Muscle of arm (tissue), 12 donors: Measurements from ENCODE around the gene IRF2BP1. TPM values are rescaled to one million over a fixed set of nuclear protein-coding genes. Genes with fewer than 3 reads are reported as not detected.
"Not testable (repeated sequence)": the region's sequence is repeated elsewhere in the genome, so short reads cannot be mapped to it uniquely, and the experiment has no call there.

ENCODE experiments used
- DNase-seq: peaks from one replicate; pipeline ENCODE4 v3.0.0-alpha.2; 2013
- polyA plus RNA-seq, 12 donors: library from polyadenylated mRNA; unstranded; fragments of 120-200 nt; gene quantifications; one replicate each; pipeline ENCODE4 v1.2.1, GENCODE V29; 2013; ENCODE audit not compliant: insufficient read length in 12 of 12

Gene IRF2BP1
- polyA plus RNA-seq, 12 donors = 8.9 to 27.3 (median 12.8) TPM; not detected in 1

GRCh38 chr19:45882652-45883585 lies 3.0 kb downstream of the IRF2BP1 start:
- DNase-seq = peak; percentile 83

GRCh38 chr19:45881909-45882528 lies 3.9 kb downstream of the IRF2BP1 start:
- DNase-seq = no peak

GRCh38 chr19:45881082-45881908 lies 4.6 kb downstream of the IRF2BP1 start:
- DNase-seq = no peak

GRCh38 chr19:45879971-45880370 lies 6.0 kb downstream of the IRF2BP1 start:
- no peak for DNase-seq

- DNase-seq = no peak
Observed at GRCh38 chr19:45879055-45879454, 6.9 kb downstream of the IRF2BP1 start.

GRCh38 chr19:45878043-45878794 lies 7.7 kb downstream of the IRF2BP1 start:
- DNase-seq = no peak

DNA sequence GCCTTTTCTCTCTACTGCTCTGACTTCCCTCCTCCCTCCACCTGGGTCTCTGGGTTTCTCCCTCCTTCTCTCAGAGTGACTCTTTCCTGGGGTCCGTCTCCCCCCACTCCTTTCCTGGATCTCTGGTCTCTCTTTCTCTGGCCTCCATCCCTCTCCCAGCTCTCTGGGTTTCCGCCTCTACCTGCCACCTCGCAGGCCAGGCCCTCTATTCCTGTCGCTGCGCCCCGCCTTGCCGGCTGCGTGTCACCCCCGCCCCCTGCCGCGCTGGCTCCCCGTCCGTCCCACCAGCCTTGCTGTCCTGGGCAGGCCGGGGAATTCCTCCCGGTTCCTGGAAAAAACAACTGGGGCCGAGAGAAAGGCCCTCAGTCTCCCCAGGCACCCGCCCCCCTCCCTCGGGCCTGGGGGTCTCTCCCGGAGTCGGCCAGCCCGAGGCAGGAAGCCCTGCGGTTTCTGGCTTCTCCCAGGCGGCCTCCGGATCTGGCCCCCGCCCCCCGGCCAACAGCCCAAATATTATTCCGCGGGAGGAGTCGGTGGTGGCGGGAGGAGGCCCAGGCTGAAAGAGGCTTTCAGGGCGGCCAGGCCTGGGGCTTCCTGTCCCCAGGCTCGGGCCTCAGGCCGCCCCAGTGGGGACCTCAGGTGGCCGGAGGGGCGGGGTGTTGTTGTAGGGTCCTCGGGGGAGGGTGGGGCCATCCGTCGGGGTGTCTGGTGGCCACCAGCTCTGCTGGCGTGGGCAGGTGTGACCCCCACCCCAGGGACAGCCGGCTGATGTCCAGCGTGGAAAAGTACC lies 9.3 kb downstream of the IRF2BP1 start:
- no peak for DNase-seq

DNA sequence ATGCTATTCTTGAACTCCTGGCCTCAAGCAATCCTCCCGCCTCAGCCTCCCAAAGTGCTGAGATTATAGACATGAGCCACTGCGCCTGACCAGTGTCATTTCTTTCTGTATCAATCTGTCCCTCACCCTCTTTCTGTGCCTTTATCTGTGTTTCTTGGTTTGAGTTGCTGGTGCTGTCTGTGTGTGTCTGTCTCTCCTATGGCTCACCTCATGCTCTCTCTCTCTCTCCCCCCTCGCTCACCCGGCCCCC lies 9.9 kb downstream of the IRF2BP1 start:
- DNase-seq = no peak

GRCh38 chr19:45874620-45874966 lies 11.3 kb downstream of the IRF2BP1 start:
- no peak for DNase-seq

DNA sequence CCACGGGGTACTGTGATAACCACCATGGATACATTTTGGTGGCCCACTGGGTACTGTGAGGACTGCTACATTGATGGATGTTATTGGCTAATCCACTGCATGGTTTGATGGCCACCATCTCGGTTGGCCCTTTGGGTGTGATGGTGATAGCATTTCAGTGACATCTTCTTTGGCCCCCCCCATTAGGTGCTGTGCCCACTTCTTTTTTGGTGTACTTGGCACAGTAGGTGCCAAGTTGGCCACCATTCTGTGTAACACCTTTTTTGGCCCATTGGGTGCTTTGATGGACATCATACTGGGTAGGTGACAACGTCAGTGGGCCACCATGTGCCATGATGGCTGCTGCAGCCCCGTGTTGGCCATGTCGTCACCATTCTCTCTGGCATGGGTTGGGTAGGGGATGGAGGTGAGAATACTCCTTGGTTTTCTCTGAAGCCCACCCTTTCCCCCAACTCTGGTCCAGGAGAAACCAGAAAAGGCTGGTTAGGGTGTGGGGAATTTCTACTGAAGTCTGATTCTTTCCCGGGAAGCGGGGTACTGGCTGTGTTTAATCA lies 12.6 kb downstream of the IRF2BP1 start:
- DNase-seq = no peak

- no peak for DNase-seq
Observed at GRCh38 chr19:45872095-45872919, 13.6 kb downstream of the IRF2BP1 start.

DNA sequence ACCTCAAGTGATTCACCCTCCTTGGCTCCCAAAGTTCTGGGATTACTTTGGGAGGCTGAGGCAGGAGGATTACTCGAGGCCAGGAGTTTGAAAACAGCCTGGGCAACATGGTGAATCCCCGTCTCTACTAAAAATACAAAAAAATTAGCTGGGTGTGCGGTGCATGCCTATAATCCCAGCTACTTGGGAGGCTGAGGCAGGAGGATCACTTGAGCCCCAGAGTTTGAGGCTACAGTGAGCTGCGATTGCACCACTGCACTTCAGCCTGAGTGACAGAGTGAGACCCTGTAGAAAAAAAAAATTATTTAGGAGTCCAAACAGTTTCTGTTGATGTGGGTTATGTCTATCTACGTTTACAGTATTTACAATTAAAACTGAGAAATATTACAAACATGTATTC lies 15.1 kb downstream of the IRF2BP1 start:
- DNase-seq = no peak

DNA sequence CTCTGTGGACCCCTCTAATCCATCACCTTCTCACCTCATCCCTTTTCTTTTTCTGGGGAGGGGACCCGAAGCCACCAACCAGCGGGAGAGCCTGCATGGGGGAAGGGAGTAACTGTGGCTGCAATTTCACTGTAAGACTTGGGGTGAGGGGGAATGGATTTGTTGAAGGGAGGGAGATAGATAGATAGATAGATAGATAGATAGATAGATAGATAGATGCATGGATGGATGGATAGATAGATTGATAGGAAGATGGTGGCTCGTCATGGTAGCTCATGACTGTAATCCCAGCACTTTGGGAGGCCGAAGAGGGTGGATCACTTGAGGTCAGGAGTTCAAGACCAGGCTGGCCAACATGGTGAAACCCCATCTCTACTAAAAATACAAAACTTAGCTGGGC lies 18.7 kb downstream of the IRF2BP1 start:
- not testable (repeated sequence) for DNase-seq

- no peak for DNase-seq
Observed at GRCh38 chr19:45866400-45867176, 19.4 kb downstream of the IRF2BP1 start.

GRCh38 chr19:45865269-45865948 lies 20.5 kb downstream of the IRF2BP1 start:
- no peak for DNase-seq

- DNase-seq = no peak
Observed at GRCh38 chr19:45864629-45865082, 21.3 kb downstream of the IRF2BP1 start.

- DNase-seq = no peak
Observed at GRCh38 chr19:45863840-45864628, 21.9 kb downstream of the IRF2BP1 start, which contains the start of gene FOXA3. Gene FOXA3 (plus strand): TSS chr19:45864326. CDS start chr19:45864457, 131 bp downstream.
